HG02571 (cell line): Measurements from ENCODE around the gene FEM1A.
"Not testable (repeated sequence)": the region's sequence is repeated elsewhere in the genome, so short reads cannot be mapped to it uniquely, and the experiment has no call there.

ENCODE experiments used
- ATAC-seq: cut with Tn5 transposase; IDR thresholded peaks from one replicate; pipeline ENCODE4 v1.9.1; 2021; ENCODE audit warnings: mild to moderate bottlenecking, moderate library complexity; ENCODE audit not compliant: unreplicated experiment

Gene FEM1A

GRCh38 chr19:4844348-4845179, 53.0 kb downstream of the FEM1A start:
- ATAC-seq = no peak

DNA sequence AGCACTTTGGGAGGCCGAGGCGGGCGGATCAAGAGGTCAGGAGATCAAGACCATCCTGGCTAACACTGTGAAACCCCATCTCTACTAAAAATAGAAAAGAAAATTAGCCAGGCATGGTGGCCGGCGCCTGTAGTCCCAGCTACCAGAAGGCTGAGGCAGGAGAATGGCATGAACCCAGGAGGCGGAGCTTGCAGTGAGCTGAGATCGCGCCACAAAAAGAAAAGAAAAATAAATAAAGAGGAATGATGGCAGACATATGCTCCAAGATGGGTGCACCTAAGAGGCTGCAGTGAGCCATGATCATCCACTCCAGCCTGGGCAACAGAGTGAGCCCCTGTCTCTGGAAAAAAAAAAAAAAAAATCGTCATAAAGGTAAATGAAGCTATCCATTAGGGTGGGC, 54.4 kb downstream of the FEM1A start:
- ATAC-seq = not testable (repeated sequence)

GRCh38 chr19:4847190-4847973, 55.8 kb downstream of the FEM1A start:
- no peak for ATAC-seq

DNA sequence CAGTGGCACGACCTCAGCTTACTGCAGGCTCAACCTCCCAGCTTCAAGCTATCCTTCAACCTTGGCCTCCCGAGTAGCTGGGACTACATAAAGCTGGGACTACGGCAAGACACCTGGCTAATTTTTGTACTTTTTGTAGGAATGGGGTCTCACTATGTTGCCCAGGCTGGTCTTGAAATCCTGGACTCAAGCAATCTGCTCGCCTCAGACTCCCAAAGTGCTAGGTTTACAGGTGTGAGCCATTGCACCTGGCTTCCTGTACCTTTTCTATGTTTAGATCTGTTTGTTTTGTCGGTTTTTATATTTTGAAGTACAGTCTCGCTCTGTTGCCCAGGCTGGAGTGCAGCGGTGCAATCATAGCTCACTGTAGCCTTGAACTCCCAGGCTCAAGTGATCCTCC, 57.5 kb downstream of the FEM1A start:
- no peak for ATAC-seq
